GM15510 (cell line): Measurements from ENCODE around the gene VSIG10L2.

ENCODE experiments used
- POLR2A ChIP-seq: IDR thresholded peaks from 3 replicates; pipeline ENCODE4 v1.6.1; 2011; ENCODE audit warnings: borderline replicate concordance; ENCODE audit not compliant: insufficient read length; ENCODE audit errors: extremely low read depth

VSIG10L2 gene

DNA sequence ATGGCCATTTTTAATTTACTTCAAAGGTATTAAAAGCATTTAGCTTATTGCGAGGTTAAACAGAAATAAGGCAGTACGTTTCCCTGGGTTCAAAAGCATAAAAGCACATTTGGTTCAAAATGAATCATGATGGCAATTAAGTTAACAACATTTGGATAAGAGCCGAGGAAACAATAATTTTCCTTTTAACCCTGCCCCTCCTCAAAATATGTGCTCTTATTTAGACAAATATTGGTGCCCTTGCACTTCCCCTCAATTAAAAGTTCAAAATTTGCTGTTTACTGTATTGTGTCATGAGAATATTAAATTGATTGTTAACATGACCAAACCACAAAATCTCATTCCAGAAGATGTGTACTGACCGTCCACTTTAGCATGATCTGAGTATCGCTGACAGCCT lies 48.7 kb downstream of the VSIG10L2 start:
- no peak for TF ChIP-seq POLR2A

DNA sequence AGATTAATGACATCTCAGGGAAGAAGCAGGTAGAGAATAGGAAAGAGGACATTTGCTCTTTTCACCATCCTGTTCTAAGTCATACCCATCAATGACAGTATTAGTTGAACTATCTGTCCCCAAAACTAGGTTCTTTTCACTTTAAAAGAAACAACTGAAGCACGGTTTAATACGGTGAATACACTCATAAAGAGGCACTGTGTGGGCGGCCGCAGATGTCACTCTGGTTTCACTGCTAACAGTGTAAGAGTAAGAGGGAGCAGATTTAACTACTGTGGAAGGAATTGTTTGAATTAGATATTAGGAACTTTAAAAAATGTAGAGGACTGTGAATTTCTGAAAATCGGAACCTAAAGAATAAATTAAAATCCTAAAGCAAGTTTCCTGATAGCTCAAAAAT lies 49.5 kb downstream of the VSIG10L2 start:
- no peak for TF ChIP-seq POLR2A

DNA sequence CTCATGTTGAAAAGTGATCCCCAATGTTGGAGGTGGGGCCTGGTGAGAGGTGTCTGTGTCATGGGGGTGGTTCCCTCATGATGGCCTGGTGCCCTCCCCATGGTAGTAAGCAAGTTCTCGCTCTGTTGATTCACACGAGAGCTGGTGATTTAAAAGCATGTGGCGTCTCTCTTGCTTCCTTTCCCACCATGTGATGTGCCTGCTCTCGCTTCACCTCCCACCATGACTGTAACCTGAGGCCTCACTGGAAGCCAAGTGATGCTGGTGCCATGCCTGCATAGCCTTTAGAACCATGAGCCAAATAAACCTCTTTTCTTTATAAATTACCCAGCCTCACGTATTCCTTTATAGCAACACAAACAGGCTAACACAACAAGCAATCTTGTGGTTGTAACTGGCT lies 52.4 kb downstream of the VSIG10L2 start:
- TF ChIP-seq POLR2A = no peak

DNA sequence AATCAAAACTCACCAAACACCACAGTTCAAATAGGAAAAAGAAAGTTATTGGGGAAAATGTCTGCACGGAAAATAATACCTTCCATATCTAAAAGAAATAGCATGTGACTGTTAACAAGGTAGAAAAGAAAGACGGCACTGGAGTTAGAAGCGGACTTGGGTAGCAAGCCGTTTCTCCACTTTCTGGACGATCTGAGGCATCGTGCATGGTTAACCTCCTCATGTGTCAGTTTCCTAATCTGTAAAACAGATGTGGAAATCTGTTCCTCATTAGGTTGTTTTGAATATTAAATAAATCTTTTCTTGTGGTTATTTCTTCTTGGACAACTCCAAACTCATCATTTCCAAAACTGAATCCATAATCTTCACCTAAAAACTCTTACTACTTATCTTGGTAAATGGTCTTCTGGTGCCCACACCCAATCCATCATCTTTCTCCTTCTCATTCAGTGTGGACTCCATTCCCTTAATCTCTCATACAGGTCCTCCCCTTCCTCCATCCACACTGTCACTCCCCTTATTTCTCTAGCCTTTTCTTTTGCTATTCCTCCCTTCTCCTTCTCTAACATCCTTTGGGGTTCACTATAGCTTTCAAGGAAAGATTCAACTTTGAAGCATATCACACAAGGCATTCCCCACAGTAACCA lies 53.5 kb downstream of the VSIG10L2 start:
- no peak for TF ChIP-seq POLR2A

DNA sequence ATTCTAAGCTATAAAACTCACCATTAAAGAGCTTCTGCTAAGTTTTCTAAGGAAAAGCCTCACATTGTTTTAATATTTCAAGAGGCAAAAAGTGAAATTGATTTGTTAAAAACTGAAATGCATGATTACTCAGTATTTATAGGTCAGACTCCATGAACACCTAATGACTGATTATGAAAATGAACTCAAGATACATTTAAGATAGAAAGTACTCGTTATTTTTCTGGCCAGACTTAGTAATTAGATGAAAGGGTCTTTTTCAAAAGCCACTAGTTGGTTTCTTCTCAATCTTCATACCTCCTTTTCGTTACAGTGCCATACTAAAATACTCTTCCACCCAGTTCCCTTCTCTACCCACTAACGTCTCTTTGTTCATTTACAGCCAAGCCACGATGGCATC lies 56.3 kb downstream of the VSIG10L2 start:
- TF ChIP-seq POLR2A = no peak
